Fibroblast of skin of left quadriceps (primary cell): ENCODE data around the gene GNAO1.

Experiments used
- DNase-seq, 2 experiments: peaks; one replicate each; pipeline ENCODE4 v3.0.0-alpha.2; 2013; ENCODE audit warnings: low read depth in 2 of 2

Gene GNAO1

DNA sequence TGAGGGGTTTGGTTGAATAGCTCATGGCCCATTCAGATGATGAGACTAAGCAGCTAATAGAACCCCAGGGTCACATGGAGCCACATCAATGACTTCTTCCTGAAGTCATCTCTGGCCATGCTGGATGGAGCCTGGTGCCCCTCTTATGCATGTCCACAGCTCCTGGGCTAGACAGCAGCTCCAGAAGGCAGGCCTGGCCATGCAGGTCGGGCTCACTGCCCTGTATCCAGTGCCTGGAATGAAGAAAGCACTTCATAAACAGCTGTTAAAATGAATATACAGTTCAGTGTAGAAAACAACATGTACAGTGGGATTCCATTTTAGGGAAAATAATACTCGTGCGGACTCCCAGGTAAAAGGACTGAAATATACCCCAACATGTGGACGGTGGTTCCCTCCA lies 73.9 kb downstream of the GNAO1 start:
- no peak for DNase-seq

GRCh38 chr16:56265746-56266145 lies 74.5 kb downstream of the GNAO1 start:
- DNase-seq = no peak

DNA sequence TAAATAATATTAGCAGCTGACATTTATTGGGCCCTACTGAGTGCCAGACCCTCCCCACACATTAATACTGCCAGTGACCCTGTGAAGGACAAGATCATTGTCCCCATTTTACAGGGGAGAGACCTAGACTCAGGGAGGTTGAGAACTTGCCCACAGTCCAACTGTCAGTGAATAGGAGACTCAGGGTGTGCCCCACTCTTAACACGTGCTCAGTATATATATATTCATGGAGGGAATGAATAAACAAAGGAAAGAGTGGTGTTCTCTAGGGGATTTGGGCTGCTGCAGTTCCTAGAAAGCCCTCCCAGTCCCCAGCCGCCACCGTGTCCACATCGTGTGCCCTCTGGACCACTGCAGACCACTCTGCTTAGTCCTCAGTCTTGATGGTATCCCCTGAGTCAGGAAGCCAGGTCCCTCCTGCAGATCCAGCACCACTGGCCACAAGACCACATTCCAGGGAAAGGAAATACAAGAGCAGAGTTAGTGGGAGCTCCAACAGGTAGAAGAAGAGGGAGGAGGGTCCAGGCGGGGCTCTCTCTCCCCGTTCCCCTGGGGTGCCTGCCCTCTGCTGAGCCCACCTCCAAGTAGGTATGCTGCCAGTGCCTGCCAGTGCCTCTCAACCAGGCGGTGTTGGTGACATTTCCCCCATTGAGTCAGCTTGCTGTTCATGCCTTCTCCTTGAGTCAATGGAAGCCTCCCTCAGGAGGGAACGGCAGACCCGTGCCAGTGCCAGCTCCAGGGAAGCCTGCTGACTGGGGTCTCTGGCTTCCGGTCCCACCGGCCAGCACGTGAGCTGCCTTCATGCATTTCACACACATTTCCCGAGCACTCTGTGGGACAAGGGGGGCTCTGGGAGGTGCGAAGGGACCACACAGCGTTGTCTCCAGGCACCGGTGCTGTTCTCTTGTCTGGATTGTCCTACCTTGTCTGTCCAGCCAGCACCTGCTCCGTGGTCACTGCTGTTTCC lies 75.6 kb downstream of the GNAO1 start:
- no peak for DNase-seq

DNA sequence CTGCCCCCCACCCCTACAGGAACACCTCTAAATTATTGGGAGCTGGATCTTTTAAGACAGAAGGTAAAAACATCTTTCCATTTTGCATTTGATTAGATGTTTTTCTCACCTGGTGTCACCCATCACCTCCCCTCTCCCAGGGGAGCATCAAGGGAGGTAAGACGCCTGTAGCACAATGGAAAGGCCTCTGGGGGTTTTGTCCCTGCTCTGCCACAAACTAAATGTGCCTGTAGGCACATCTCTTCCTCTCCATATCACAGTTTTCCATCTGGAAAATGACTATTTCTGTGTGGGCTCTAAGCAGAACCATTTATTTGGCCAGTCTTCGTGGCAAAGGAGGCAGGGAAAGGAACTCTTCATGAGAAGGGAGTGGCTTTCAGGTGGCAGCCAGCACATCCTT lies 76.6 kb downstream of the GNAO1 start:
- no peak for DNase-seq

- DNase-seq = no peak
Measured at GRCh38 chr16:56268799-56269198, 77.5 kb downstream of the GNAO1 start.

DNA sequence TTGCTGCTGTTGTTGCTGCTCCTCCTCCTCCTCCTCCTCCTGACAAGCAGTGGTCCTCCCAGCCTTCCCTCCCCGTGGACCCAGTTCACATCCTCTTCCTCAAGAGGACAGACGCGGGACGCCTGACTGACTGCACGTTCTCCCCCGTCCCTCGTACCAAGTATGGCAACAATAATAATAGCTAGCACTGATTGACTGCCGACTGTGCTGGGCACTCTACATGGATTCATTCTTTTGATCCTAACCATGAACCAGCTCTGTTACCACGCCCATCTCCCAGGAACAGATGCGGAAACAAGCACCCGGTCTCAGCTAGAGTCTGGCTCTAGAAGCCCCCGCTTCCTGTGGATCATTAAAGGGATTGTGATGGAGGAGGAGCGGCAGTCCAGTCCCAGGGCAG lies 78.0 kb downstream of the GNAO1 start:
- peak; percentile 17 to 20 for DNase-seq

DNA sequence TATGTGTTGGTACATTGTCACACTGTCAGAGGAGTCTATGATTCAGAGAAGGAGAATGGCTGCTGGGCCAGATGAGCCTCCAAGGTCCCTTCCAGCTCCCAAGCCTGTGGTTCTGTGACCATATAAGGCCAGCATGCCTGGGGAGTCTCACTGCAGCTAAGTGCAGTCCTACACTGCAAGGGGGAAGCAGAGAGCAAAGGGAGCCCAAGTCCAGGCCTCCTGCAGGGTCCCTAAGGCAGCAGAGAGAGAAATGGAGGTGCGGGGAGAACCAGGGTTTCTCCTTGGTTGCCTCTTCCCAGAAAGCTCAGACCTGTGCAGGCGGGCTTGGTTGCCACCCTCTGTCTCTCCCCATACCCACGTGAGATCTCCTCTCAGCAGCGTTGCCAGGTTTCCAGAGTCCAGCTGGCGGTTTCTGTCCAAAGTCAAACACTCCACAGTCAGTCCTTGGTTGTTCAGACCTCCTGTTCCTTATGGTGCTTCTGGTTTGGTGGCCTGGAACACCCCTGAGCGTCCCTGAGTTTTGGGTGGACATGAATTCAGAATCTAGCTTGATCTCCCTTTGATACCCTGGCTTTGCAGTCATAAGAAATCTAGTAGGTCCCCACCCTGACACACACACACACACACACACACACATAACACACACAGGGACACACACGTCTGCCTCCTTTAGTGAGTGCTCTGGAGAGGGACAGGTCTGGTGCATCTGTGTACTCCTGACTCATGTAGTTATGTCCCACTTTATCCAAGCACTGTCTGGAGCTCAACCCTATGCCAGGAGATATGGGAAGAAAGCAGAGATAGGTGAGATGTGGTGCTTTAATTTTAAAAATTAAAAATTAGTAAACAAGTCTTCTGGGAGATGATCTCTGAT lies 78.8 kb downstream of the GNAO1 start:
- DNase-seq = peak; percentile 89 to 91

DNA sequence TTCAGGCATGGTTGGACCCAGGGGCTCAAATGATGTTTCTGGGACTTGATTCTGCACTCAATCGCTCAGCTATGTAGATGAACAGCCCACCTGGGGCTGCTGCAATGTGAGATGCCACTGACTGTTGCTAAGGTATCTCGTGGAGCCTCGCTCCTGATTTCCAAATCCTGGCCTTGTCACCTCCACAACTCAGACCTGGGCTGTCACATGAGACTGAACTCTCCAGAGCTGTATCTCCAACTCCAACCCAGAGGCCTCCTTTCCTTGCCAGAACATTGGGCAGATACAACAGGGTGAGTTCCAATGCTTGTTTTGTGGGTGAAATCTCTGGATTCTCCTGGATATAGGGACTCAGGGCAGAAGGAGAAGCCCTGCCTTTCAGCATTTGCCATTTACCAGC lies 79.5 kb downstream of the GNAO1 start:
- no peak for DNase-seq

DNA sequence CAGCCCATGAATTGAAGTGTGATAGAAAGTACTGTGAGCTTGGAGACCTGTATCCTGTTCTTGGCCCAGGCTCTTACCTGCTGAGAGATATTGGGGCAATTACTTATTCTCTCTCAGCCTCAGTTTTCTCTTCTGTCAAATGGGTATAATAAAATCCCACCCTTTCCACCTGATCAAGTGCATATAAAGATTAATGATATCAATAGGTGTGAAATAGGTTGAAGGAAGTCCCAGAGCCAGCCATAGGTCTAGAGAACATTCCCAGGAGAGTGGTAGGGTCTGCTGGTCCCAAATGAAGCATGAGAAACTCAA lies 81.2 kb downstream of the GNAO1 start:
- DNase-seq = no peak

- DNase-seq = no peak
Measured at GRCh38 chr16:56273615-56274014, 82.3 kb downstream of the GNAO1 start.

DNA sequence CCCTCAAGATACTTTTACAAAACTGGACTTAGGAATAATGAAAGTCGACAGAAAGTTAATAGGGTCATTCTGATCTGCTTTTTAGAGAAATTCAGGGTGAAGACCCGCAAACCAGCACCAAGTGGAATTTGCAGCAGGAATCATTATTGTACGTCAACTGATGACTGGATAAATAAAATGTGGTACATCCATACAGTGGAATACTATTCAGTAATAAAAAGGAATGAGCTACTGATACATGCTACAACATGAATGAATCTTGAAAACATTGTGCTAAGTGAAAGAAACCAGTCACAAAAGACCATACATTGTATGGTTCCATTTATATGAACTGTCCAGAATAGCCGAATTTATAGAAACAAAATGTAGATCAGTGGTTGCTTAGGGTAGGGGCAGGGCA lies 83.1 kb downstream of the GNAO1 start:
- no peak for DNase-seq

DNA sequence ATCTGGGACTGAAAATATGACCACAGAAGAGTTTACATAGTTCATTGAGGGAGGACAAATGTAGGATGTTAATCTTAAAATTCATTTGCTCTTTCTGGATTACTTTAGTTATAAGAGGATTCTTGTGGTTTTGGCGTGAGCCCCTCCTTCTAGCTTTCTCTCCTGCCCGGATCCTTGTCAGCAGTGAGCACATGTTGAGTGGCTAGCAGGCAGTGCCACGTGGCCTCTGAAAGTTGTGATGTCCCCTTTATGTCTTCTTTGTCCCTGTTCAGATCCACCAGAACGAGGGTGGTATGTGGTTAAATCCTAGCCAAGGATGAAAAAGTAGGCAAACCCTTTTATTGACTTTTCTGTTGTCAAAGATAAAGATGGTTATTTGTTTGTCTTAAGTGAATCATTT lies 83.8 kb downstream of the GNAO1 start:
- no peak for DNase-seq

DNA sequence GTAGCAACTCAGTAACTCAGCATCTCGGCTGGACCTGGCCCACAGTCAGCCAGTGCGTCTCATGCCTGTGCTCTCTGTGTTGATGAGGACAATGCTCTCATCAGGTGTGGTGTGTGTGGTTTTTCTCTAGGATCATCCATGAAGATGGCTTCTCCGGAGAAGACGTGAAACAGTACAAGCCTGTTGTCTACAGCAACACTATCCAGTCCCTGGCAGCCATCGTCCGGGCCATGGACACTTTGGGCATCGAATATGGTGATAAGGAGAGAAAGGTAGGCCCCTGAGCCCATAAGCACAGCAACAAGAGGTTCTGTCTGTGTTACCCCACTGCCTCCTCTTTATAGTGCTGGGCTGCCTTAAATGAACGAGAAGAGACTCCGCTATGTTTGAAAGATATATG lies 84.5 kb downstream of the GNAO1 start:
- no peak for DNase-seq

DNA sequence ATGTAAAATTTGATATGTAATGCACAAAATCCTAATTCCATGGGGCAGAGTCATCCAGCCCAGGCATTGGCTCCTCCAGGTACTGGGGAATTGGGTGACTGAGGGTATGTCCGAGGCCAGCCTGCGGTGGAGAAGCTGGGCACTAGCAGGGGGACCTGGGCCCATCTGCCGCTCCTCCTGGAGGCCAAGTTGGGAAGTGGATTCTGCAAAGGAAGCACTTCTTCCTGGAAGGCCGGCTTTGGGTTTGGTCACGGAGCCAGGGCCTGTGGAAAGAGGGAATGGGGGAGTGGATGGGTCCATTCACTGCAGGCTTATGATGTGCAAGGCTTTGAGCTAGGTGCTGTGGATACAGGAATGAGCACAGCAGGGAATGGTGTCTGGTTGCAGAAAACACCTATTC lies 85.8 kb downstream of the GNAO1 start:
- DNase-seq = no peak

DNA sequence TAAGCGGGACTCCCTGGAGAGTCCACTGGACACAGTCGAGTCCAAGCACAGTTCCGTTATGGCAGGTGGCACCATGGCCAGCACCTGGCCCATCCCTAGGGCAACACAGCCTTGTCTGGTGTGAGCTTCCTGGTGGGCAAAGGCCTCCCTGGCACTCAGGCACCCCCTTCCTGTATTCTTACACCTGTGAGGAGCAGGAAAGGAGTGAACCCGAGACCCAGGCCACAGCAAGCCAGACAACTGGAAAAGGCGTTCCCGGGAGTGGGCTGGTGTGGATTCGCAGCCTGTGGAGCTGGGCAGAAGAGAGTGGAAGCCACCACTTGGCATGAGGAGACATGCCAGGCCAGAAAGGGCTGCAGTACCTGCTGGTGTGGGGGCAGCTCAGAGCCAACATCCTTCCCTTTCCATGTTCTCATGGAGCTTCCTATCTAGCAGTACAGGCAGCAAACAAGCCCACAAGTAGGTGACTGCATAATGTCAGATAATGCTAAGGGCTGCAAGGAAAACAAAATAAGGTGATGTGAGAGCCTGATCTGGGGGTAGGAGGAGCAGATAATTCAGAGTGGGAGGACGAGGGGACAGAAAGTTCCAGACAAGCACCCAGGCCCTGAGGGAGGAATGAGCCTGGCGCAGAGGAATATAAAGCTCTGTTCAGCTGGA lies 87.0 kb downstream of the GNAO1 start:
- no peak for DNase-seq

- DNase-seq = no peak
Measured at GRCh38 chr16:56279132-56279531, 87.8 kb downstream of the GNAO1 start.

DNA sequence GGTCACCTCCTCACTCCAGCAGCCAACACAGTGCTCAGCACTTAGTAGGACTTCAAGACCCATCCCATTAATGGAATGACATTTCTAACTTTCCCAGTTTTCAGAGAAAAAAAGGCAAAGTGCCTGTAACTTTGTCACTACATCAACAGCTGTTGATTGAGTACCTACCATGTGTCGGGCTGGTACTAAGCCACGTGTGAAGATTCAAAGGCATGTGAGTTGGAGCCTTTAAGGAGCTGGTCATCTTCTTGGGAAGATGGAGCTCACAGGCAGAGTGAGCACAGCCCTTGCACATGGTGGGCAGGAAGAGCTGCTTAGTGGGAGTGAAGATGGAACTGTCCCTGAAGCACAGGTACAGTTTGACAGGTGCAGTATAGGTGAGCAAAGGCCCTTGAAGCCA lies 88.6 kb downstream of the GNAO1 start:
- DNase-seq = no peak

DNA sequence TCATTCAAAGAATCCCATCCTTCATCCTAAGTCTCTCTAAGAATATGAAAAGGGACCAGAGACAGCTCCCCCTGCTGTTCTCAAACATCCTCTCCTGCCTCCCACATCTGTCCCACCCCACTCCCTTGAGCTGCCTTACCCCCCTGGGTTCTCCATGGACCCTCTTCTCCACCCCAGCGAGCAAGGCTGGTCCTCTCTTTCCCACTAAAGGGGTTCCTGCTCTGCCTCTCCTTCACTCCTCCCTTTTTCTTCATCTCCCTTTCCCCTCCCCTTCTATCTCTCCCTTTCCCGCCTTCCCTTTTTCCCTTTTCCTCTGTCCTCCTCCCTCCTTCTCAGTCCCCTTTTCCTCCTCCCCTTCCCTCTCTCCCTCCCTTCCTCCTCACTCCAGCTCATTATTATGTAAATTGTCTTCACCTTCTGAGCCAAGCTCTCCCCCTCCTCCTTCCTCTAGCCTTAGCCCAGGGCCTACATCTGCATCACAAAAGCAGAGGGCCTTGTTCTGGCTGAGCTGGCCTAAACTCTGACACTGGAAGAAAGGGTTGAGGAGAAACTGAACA lies 90.0 kb downstream of the GNAO1 start:
- no peak for DNase-seq

DNA sequence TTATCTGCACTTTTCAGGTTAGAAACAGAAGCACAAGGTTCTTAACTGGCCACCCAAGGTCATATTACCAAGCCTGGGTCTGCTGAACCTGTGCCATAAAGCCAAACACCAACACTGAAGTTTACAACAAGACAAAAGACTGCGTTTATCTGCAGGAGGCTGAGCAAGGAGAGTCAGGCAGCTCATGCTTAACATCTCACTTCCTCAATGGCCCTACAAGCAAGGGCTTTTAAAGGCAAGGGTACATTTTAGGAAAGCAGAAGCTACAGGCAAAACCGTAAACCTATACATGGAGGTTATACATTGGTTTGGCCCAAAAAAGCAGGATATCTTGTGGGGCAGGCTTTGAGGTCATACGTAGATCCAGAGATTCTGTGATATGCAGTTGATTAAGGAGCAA lies 91.2 kb downstream of the GNAO1 start:
- DNase-seq = no peak

- DNase-seq = no peak
Measured at GRCh38 chr16:56284521-56284920, 93.2 kb downstream of the GNAO1 start.

GRCh38 chr16:56286809-56287208 lies 95.5 kb downstream of the GNAO1 start:
- DNase-seq = no peak

- no peak for DNase-seq
Measured at GRCh38 chr16:56288019-56288418, 96.7 kb downstream of the GNAO1 start.
